HG03571 (cell line): Measurements from ENCODE around the gene RBPMS2.

Source experiments
- ATAC-seq: cut with Tn5 transposase; IDR thresholded peaks from one replicate; pipeline ENCODE4 v1.9.1; 2021; ENCODE audit not compliant: unreplicated experiment

The RBPMS2 gene

DNA sequence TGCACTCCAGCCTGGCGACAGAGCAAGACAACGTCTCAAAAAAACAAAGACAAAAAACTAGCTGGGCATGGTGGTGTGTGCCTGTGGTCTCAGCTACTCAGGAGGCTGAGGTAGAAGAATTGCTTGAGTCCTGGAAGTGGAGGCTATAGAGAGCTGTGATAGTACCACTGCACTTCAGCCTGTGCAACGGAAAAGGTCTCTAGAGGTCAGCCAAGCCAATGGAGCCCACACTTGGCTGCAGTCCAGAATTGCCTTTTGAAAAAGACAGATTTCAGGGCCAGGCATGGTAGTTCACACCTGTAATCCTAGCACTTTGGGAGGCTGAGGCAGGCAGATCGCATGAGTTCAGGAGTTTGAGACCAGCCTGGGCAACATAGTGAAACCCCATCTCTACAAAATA is 8.4 kb upstream of the RBPMS2 start:
- no peak for ATAC-seq

GRCh38 chr15:64782751-64783150 is 7.4 kb upstream of the RBPMS2 start:
- ATAC-seq = no peak

DNA sequence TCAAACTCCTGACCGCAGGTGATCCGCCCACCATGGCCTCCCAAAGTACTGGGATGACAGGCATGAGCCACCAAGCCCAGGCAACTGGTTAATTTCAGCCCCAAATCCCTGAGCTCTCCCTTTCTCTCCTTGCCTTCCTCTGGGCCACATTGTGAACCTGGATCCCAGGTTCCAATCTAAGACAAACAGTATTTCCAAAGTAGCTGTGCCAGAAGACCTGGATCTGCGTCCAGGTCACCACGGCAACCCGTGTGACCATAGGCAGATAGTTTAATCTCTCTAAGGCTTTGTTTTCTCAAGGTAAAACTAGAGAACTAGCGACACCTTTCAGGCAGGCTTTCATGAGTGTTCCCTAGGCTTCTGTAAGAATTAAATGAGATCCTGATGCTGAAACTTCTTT is 5.9 kb upstream of the RBPMS2 start:
- ATAC-seq = no peak

DNA sequence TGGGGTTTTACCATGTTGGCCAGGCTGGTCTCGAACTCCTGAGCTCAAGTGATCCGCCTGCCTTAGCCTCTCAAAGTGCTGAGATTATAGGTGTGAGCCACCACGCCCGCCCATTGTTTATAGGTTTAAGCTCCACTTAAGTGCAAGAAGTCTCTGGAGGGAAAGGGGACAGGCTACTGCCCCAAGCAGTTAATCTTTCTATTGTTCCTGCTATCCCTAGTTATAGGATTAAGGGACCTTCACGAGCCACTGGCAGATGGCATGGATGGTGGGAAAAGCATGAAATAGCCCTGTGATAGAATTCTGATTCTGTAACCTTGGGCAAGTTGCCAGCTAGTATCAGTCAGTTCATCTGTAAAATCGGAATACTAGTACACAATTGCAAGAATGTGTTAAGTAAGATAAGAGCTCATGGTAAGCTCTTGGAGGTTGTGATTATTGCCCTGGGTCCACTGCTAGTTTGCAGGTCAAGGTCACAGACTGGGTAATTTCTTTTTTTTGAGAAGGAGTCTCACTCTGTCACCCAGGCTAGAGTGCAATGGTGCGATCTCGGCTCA is 5.3 kb upstream of the RBPMS2 start:
- no peak for ATAC-seq

GRCh38 chr15:64779630-64780029 is 4.2 kb upstream of the RBPMS2 start:
- ATAC-seq = no peak

GRCh38 chr15:64779024-64779423 is 3.6 kb upstream of the RBPMS2 start:
- no peak for ATAC-seq

- no peak for ATAC-seq
Measured at GRCh38 chr15:64776402-64776786, 1.0 kb upstream of the RBPMS2 start.

DNA sequence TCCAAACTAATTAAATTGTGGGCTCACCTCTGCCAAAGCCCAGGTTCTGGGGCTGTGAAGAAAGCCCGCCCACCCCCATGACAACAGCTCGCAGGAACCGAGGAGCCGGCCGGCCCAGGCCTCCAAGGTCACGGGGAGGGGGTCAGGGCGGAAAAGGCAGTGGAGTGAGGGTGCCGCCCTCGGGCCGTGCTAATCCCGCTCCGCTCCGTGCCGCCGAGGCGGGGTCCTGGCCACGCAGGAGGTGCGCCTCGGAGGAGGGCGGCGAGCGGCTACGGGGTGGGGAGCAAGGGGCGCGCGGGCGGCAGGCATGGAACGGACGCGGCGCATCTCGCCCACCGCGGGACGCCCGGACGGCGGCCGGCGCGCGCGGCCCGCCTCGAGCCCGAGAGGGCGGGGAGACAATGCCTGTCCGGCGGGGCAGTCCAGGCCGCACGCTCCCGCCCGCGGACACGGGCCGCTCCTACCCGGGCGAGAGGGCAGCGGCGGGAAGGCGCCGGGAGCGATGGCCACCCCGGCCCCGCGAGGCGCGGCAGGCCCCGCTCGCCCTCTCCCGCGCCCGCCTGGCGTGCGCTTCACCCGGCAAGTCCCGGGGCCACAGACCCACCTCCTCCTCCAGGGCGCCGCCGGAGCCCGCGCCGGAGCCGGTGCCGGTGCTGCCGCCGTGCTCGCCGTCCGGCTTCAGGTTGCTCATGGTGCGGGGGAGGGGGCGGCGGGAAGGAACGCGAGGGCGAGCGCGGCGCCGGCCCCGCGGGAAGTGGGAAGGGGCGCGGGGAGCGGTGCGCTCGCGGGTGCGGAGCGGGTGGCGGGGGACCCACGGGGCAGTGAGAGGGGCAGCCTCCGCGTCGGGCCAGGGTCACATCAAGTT is 528 bp downstream of the RBPMS2 start:
- ATAC-seq = no peak

DNA sequence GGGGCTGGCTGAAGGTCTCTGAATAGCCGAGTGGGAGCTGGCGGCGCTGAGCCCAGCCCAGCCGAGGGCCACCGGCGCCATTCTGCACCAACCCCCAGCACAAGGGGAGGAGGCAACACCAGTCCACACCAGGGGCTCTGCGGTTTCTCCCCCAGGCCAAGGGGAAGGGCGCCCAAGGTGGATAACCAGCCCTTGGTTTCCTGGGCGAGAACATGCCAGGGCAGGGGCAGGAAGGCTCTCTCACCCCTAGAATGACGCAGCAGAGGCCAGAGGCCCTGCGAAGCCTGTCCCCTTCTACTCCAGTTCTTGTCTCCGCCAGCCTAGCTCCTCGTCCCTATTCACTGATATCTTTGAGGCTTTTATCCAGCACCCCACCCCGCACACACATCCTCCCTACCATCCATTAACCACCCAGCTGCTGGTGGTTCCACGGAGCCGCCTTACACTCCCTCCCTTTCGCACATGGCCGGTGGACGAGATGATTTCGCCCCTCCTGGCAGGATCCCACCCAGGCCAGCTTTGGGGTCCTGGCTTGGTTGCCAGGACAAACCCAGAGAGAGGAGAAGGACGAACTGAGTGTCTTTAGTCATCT is 1.3 kb downstream of the RBPMS2 start:
- ATAC-seq = no peak

DNA sequence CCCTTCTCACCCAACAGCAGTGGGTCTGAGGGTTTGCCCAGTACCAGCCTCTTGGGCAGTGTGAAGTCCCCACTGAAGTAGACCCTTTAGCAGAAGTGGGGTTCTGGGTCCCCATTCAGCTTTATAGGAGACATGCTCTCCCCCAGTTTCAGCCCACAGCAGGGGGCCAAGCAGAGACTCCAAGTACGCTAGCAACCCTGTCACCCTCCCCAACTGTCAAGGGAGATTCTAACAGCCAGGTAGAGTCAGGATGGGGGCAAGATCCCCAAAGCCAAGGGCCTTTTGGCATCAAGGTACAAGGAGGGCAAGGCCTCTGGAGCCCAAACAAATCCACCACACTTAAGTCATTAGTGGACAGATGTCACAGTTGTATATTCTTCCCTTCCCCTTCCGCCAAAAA is 1.8 kb downstream of the RBPMS2 start:
- no peak for ATAC-seq

DNA sequence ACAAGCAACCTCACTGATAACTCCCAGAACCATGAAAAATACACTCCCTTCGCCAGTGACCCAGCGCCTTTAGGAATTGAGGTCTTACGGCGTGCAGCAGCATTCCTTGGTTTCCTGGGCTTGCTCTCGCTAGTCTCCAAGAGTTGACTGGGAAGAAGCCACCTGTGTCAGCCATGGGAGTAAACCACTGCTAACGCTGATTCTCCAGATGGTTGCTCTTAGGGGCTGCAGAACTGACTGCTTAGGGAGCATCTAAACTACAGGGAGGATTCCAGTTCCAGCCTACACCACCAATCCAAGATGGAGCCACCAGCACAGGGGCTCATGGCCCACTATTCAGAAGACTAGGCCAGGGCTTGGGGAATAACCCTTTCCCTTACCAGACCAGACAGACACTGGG is 2.4 kb downstream of the RBPMS2 start:
- no peak for ATAC-seq

DNA sequence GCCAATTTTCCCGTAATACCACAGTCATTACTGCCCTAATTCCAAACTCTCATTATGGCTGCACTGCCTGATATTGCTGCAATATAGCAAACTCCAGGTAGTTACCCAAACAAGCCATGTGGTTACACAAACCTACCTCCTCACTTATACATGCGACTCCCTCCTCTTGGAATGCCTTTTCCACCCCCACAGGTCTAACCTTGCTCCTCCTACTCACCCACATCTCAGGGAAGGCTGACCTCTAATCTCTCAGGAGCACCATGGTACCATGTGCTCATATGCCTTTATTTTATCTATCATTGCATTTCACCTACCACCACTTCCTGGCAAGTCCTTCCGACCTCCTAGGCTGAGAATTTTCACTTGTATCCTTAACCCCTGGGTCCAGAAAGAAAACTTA is 2.9 kb downstream of the RBPMS2 start:
- ATAC-seq = no peak

DNA sequence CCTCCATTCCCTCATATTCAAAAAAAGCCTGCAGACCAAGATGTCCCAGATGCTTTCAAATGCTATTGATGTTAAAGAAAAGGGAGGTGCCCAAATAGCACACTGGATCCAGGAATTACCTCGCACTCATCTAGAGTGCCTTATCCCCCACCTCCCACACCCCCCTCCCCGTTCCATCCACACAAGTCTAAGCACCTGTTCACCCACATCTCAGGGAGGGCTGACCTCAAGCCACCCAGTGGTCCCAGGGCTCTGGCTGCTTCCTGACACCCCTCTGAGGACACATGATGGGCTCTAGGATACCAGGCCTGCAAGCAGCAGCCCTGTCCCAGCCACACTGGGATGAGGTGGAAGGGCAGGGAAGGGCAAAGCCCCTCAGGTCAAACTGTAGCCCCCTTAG is 4.8 kb downstream of the RBPMS2 start:
- no peak for ATAC-seq

DNA sequence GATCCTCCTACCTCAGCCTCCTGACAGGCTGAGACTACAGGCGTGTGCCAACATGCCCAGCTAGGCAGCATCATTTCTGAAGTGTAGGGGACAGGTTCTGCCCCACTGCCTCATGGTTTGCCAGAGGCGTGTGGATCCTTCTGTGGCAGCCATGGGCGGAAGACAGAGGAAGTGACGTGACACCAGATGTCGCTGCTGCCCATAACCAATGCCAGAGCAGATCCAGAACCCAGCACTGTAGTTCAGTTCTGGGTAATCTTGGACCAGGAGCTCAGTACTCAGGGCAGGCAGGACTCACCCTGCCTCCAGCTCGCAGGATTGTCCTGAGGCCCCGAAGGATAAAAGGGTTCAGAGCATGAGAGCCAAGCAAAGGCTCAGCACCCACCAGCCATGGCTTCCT is 8.2 kb downstream of the RBPMS2 start:
- no peak for ATAC-seq

GRCh38 chr15:64766058-64766457 is 9.3 kb downstream of the RBPMS2 start:
- ATAC-seq = no peak

GRCh38 chr15:64763874-64764273 is 11.5 kb downstream of the RBPMS2 start:
- ATAC-seq = no peak

GRCh38 chr15:64763462-64763861 is 11.9 kb downstream of the RBPMS2 start:
- ATAC-seq = no peak

GRCh38 chr15:64763021-64763420 is 12.4 kb downstream of the RBPMS2 start:
- no peak for ATAC-seq

- no peak for ATAC-seq
Measured at GRCh38 chr15:64762546-64762945, 12.8 kb downstream of the RBPMS2 start.

GRCh38 chr15:64761156-64761555 is 14.2 kb downstream of the RBPMS2 start:
- ATAC-seq = no peak

DNA sequence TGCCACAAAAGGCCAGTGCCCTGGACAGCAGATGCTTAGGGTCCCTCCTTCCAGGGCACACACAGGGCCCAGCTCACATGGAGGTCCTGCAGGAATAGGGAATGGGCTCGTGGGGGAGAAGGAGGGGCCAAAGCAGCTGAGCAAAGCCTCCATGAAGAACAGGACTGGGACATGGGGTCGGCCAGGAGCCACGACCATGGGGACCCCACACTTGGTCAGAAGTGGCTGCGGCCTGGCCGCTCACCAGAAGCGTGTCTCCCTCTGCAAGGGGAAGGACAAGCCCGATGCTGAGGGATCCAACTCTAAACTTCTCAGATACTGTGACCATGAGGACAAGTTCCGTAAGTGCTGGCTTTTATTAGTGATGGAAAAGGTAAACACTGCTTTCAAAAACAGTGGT is 15.3 kb downstream of the RBPMS2 start:
- ATAC-seq = no peak

- ATAC-seq = no peak
Measured at GRCh38 chr15:64755427-64755940, 19.9 kb downstream of the RBPMS2 start.
